Sigmoid colon (tissue), 7 donors: ENCODE data around the gene APLF. TPM values are rescaled to one million over a fixed set of nuclear protein-coding genes. Genes with fewer than 3 reads are reported as not detected.
"Not testable (repeated sequence)": the region's sequence is repeated elsewhere in the genome, so short reads cannot be mapped to it uniquely, and the experiment has no call there.

ENCODE experiments used
- DNase-seq: peaks from one replicate; pipeline ENCODE4 v3.0.0-alpha.2; 2019
- H3K27ac ChIP-seq, 4 donors: fragments of 200-600 bp; sonication (generic); one replicate each; pipeline ENCODE4 v1.5.1; 2016 to 2019; ENCODE audit warnings: mild to moderate bottlenecking in 1 of 4
- H3K27me3 ChIP-seq, 3 donors: fragments of 200-600 bp; sonication (generic); one replicate each; pipeline ENCODE4 v1.5.1; 2019; ENCODE audit warnings: mild to moderate bottlenecking in 1 of 3
- H3K36me3 ChIP-seq, 4 donors: fragments of 200-600 bp; sonication (generic); one replicate each; pipeline ENCODE4 v1.5.1; 2016 to 2019
- H3K4me1 ChIP-seq, 4 donors: fragments of 200-600 bp; sonication (generic); one replicate each; pipeline ENCODE4 v1.5.1; 2017 to 2019
- H3K4me3 ChIP-seq, 4 donors: fragments of 200-600 bp; sonication (generic); one replicate each; pipeline ENCODE4 v1.5.1; 2017 to 2019; ENCODE audit warnings: mild to moderate bottlenecking in 2 of 4, moderate library complexity in 1 of 4
- H3K9me3 ChIP-seq, 4 donors: fragments of 200-600 bp in 3 of 4; sonication (generic) in 3 of 4; one replicate each; pipeline versions ENCODE4 v1.5.1 to v1.6.1; 2013 to 2019
- EP300 ChIP-seq, 4 donors: sonication (generic); formaldehyde crosslinking; IDR thresholded peaks; one replicate each; pipeline ENCODE4 v1.6.1; 2017; ENCODE audit warnings: antibody characterized with exemption in 4 of 4
- POLR2A ChIP-seq, 2 donors: fragments of 450-650 bp; IDR thresholded peaks; one replicate each; pipeline ENCODE4 v1.6.1; 2016; ENCODE audit warnings: antibody characterized with exemption in 2 of 2, mild to moderate bottlenecking in 2 of 2, moderate library complexity in 2 of 2
- POLR2AphosphoS5 ChIP-seq, 4 donors: sonication (generic); formaldehyde crosslinking; IDR thresholded peaks; one replicate each; pipeline ENCODE4 v1.6.1; 2017; ENCODE audit warnings: antibody characterized with exemption in 4 of 4
- WGBS, 2 donors: extraction: QIAGEN DNeasy Blood & Tissue Kit; methylation state at CpG; one replicate each; pipeline ENCODE4 v1.1.7; 2013; 5-methylcytosine and 5-hydroxymethylcytosine counted together
- intact Hi-C: fragments of 100-400 bp; cut with DNase I; formaldehyde crosslinking; loops from one replicate; pipeline ENCODE4 v1.15.1; 2023
- polyA plus RNA-seq, 3 donors: library from polyadenylated mRNA; stranded (reverse); fragments of 200-250 nt; gene quantifications; one replicate each; pipeline ENCODE4 v1.2.3, GENCODE V29; 2013
- total RNA-seq, 4 donors: library from RNA; depleted of rRNA; stranded (reverse); fragments of >200 nt; gene quantifications; one replicate each; pipeline ENCODE4 v1.1.0, GENCODE V29; 2016
- TF ChIP-seq, protein P1 (sequence below), 4 experiments: fragments of 450-650 bp in 3 of 4; fragments of 200-600 bp in 1 of 4; IDR thresholded peaks; one replicate each; pipeline ENCODE4 v1.5.1; 2016 to 2019; ENCODE audit warnings: antibody characterized with exemption in 4 of 4, mild to moderate bottlenecking in 3 of 4, moderate library complexity in 2 of 4
- donor health status: healthy with polysubstance abuse.
- donor health status: Bipolar disorder and iron deficiency.
- donor health status: healthy.

Gene APLF
- total and polyA plus RNA-seq, 7 donors = 0.23 to 21.7 (median 11.0) TPM

DNA sequence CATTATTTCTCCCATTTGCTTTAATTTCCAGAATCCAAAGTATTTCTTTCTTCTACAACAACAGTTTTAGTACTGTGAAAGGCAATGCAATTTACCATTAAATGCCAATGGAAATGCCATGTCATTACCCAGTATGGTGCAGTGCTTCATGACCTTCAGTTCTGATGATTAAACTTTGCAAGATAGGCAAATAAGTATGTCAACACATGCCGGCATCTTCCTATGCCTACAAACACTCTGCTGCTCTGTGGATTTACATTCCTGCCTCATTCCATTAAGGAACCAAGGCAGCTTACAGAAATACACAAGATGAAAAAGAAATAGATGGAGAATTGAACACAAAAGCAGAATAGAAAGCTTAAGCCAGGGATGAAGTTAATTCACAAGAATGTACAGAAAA lies 123.3 kb downstream of the APLF start:
- no peak overlapping the region for H3K4me3 ChIP-seq
- no peak overlapping the region for H3K27ac ChIP-seq
- TF ChIP-seq POLR2AphosphoS5 (IDR thresholded peaks at IDR 0.05) = no peak
- no peak for TF ChIP-seq POLR2A (IDR thresholded peaks at IDR 0.05)
- TF ChIP-seq EP300 (IDR thresholded peaks at IDR 0.05) = no peak
- TF ChIP-seq, protein P1, sequence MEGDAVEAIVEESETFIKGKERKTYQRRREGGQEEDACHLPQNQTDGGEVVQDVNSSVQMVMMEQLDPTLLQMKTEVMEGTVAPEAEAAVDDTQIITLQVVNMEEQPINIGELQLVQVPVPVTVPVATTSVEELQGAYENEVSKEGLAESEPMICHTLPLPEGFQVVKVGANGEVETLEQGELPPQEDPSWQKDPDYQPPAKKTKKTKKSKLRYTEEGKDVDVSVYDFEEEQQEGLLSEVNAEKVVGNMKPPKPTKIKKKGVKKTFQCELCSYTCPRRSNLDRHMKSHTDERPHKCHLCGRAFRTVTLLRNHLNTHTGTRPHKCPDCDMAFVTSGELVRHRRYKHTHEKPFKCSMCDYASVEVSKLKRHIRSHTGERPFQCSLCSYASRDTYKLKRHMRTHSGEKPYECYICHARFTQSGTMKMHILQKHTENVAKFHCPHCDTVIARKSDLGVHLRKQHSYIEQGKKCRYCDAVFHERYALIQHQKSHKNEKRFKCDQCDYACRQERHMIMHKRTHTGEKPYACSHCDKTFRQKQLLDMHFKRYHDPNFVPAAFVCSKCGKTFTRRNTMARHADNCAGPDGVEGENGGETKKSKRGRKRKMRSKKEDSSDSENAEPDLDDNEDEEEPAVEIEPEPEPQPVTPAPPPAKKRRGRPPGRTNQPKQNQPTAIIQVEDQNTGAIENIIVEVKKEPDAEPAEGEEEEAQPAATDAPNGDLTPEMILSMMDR (IDR thresholded peaks at IDR 0.05) = no peak
- intact Hi-C loops = no loop called here
- H3K4me1 ChIP-seq = no peaks in the 10 kb centered on the region
- H3K9me3 ChIP-seq = no peaks in the 10 kb centered on the region
- WGBS, 2 donors = 77 to 80% methylated on average over 1 of the region's 1 CpG
- H3K27me3 ChIP-seq = no peaks in the 10 kb centered on the region
- DNase-seq = no peak
- H3K36me3 ChIP-seq = peaks cover 0 to 7% (median 0%) of the 10 kb centered on the region in 4 donors

DNA sequence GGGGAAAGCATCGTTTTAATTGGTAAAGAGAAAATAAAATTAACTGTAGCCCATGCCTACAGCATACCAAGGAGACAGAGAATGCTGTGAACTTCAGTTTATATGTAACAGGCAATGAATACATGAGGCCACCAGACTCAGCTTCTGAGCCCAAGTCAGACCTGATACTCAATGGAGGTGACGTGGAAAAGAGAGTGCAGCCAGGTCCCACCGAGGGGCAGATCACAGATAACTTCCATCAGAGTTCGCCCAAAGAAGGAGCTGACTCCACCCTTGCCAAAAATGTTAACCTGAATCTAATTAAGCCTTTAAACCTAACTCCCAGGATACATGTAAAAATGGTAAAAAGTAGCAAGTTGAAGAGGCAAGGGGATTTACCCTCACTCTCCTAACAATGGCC lies 123.8 kb downstream of the APLF start:
- peaks cover 0 to 7% (median 0%) of the 10 kb centered on the region in 4 donors for H3K36me3 ChIP-seq
- no peaks in the 10 kb centered on the region for H3K27me3 ChIP-seq
- no peak overlapping the region for H3K4me3 ChIP-seq
- 87% methylated on average over 4 of the region's 4 CpGs for WGBS, 2 donors
- no peak overlapping the region for H3K27ac ChIP-seq
- no peaks in the 10 kb centered on the region for H3K9me3 ChIP-seq
- intact Hi-C loops = no loop called here
- no peak for DNase-seq
- TF ChIP-seq EP300 (IDR thresholded peaks at IDR 0.05) (no peak), POLR2A (IDR thresholded peaks at IDR 0.05) (no peak), POLR2AphosphoS5 (IDR thresholded peaks at IDR 0.05) (no peak)
- TF ChIP-seq, protein P1 (IDR thresholded peaks at IDR 0.05) = no peak
- H3K4me1 ChIP-seq = no peaks in the 10 kb centered on the region

DNA sequence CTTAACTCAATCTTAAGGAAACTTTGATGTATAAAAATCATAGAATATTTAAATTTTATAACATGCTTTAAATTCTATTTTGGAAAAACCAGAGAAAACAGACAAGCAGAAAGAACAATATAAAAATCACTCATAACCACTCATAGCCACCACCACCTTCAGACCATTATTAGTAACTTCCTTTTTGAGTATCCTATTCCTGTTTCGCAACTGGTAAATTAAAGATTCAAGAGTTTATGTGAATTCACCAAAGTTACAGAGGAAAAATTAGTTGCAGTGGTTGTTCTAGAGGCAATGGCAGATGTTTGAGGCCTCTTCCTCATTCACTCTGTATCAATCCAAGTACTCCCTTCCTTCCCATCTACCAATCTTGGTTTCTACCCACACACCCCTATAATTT lies 126.7 kb downstream of the APLF start:
- TF ChIP-seq, protein P1 (IDR thresholded peaks at IDR 0.05) = no peak
- no peak for TF ChIP-seq POLR2AphosphoS5 (IDR thresholded peaks at IDR 0.05)
- TF ChIP-seq EP300 (IDR thresholded peaks at IDR 0.05) = no peak
- no peak for TF ChIP-seq POLR2A (IDR thresholded peaks at IDR 0.05)
- no peaks in the 10 kb centered on the region for H3K27me3 ChIP-seq
- WGBS, 2 donors = 89 to 95% methylated on average over 1 of the region's 1 CpG
- intact Hi-C loops = no loop called here
- no peaks in the 10 kb centered on the region for H3K36me3 ChIP-seq
- DNase-seq = no peak
- no peak overlapping the region for H3K27ac ChIP-seq
- H3K4me3 ChIP-seq = no peak overlapping the region
- no peaks in the 10 kb centered on the region for H3K9me3 ChIP-seq
- no peaks in the 10 kb centered on the region for H3K4me1 ChIP-seq

DNA sequence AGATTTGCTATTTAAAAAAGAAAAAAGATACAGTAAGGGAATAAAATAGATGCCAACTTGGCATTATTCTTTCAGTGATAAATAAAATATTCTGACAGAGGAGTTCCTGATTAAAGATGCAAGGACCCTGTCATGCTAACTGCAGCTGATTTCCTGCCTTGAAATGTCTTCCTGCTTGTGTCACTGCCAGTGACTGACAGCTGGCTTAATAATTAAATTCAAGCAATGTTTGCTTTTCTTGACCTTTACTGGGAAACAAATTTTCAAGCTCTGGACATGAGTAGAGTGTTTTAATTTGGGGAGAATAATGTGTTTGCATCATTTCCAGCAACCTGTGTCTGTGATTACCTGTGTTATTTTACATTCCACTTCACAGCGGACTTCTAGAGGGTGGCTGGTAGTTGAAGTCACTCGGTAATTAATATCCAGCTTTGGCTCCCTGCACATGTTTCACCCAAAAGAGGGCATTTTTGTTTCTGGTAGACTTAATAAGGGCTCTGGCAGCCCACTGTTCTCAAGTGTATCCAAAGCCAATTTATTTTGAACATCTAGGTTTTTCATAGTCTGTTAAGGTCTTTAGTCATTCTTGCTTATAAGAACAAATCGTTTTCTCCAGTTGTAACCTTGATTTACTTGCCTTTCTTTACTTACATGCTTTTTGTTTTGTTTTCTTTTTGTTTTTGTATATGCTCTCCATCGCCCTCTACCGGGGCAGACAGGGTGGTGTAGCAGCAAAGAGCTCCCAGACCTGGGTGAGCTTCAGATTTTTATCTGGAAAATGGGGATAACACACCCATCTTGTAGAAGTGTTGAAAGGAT lies 127.5 kb downstream of the APLF start:
- no peak overlapping the region for H3K27ac ChIP-seq
- intact Hi-C loops = no loop called here
- WGBS, 2 donors = 24 to 38% methylated on average over 5 of the region's 5 CpGs
- TF ChIP-seq EP300 (IDR thresholded peaks at IDR 0.05) (no peak), POLR2A (IDR thresholded peaks at IDR 0.05) (no peak), POLR2AphosphoS5 (IDR thresholded peaks at IDR 0.05) (no peak)
- TF ChIP-seq, protein P1 (IDR thresholded peaks at IDR 0.05) = peak in 3 of 4 experiments; percentile 22 to 33 (median 25)
- DNase-seq = no peak
- no peaks in the 10 kb centered on the region for H3K27me3 ChIP-seq
- no peak overlapping the region for H3K4me3 ChIP-seq
- H3K4me1 ChIP-seq = no peaks in the 10 kb centered on the region
- no peaks in the 10 kb centered on the region for H3K9me3 ChIP-seq
- no peaks in the 10 kb centered on the region for H3K36me3 ChIP-seq

DNA sequence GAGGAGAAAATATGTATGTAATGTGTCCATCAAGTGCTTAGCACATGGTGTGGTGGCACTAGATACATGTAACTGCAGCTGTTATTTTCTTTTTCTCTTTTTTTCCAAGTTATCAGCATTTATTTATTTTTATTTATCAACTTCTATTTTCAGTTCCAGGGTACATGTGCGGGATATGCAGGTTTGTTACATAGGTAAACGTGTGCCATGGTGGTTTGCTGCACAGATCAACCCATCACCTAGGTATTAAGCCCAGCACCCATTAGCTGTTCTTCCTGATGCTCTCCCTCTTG lies 128.1 kb downstream of the APLF start:
- H3K4me3 ChIP-seq, DNase-seq, H3K9me3 ChIP-seq, H3K27me3 ChIP-seq, intact Hi-C loops, H3K36me3 ChIP-seq, H3K4me1 ChIP-seq, H3K27ac ChIP-seq: not testable (repeated sequence)
- TF ChIP-seq, protein P1 (IDR thresholded peaks at IDR 0.05) = peak in 1 of 4 experiments; percentile 8
- 73 to 83% methylated on average over 2 of the region's 2 CpGs for WGBS, 2 donors

DNA sequence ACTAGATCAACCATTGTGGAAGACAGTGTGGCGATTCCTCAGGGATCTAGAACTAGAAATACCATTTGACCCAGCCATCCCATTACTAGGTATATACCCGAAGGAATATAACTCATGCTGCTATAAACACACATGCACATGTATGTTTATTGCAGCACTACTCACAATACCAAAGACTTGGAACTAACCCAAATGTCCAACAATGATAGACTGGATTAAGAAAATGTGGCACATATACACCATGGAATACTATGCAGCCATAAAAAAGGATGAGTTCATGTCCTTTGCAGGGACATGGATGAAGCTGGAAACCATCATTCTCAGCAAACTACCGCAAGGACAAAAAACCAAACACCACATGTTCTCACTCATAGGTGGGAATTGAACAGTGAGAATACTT lies 133.1 kb downstream of the APLF start:
- intact Hi-C loops, H3K4me3 ChIP-seq, H3K36me3 ChIP-seq, DNase-seq, H3K27ac ChIP-seq, H3K27me3 ChIP-seq, H3K4me1 ChIP-seq: not testable (repeated sequence)
- peaks cover 0 to 13% (median 2%) of the 10 kb centered on the region in 4 donors for H3K9me3 ChIP-seq
- 90 to 96% methylated on average over 3 of the region's 3 CpGs for WGBS, 2 donors
